GM12878 (cell line): Measurements from ENCODE around the gene FRK. TPM values are rescaled to one million over a fixed set of nuclear protein-coding genes. Genes with fewer than 3 reads are reported as not detected.

Source experiments
- ATAC-seq: fragments of 200-7000 bp; cut with Tn5 transposase; 3 replicates; pipeline ENCODE4 v1.9.1; 2020; ENCODE audit warnings: mild to moderate bottlenecking, moderate library complexity
- BruUV-seq: library from RNA; stranded (reverse); fragments of 400-500 nt; replicated peaks from 2 replicates; lab custom pipeline; 2021; lab: Mats Ljungman, UMichigan
- CTCF ChIA-PET: fragments of 300-600 bp; sonication (Branson Sonifier 250); formaldehyde crosslinking; extraction: SDS; loops from one replicate; lab custom pipeline; 2021; ENCODE audit warnings: inconsistent platforms; lab: Yijun Ruan, JAX
- POLR2A ChIA-PET: fragments of 350-600 bp; formaldehyde crosslinking; extraction: SDS; loops from one replicate; lab custom pipeline; 2021; ENCODE audit warnings: inconsistent platforms; lab: Charles Lee
- RAD21 ChIA-PET: fragments of 300-600 bp; sonication (Branson Sonifier 250); formaldehyde crosslinking; loops from one replicate; lab custom pipeline; 2023; ENCODE audit warnings: antibody characterized with exemption; ENCODE audit not compliant: unreplicated experiment; lab: Charles Lee
- SMC1A ChIA-PET: fragments of 300-600 bp; sonication (Branson Sonifier 250); formaldehyde crosslinking; loops from one replicate; lab custom pipeline; 2023; ENCODE audit not compliant: unreplicated experiment, uncharacterized antibody; lab: Charles Lee
- DNase-seq: peaks from one replicate; pipeline ENCODE4 v3.0.0-alpha.2; 2011; ENCODE audit warnings: low read depth, low spot score
- FAIRE-seq: peaks from 3 replicates; lab custom pipeline; 2011; peaks lifted over from hg19 to GRCh38; lab: Jason Lieb, UNC
- H2AFZ ChIP-seq: 2 replicates; pipeline ENCODE4 v1.6.0; 2011; ENCODE audit warnings: low read depth, low read length, control low read depth; ENCODE audit not compliant: control insufficient read depth
- H3K27ac ChIP-seq: 2 replicates; pipeline ENCODE4 v1.5.1; 2011; ENCODE audit warnings: control low read depth; ENCODE audit not compliant: control insufficient read depth, insufficient read depth
- H3K27me3 ChIP-seq, 2 experiments: replicated peaks in 1 of 2; 2 replicates each; pipeline versions ENCODE4 v1.6.0 to v1.6.1; 2011; ENCODE audit warnings: low read length in 1 of 2; ENCODE audit not compliant: control insufficient read depth in 2 of 2, insufficient read depth in 2 of 2
- H3K36me3 ChIP-seq, 2 experiments: 2 replicates each; pipeline ENCODE4 v1.5.1; 2011; ENCODE audit warnings: low read length in 1 of 2; ENCODE audit not compliant: control insufficient read depth in 2 of 2, insufficient read depth in 2 of 2
- H3K4me1 ChIP-seq: 2 replicates; pipeline ENCODE4 v1.6.1; 2011; ENCODE audit warnings: mild to moderate bottlenecking, low read length, moderate library complexity, mixed read lengths; ENCODE audit not compliant: control insufficient read depth, insufficient read depth
- H3K4me2 ChIP-seq: 2 replicates; pipeline ENCODE4 v1.6.0; 2011; ENCODE audit warnings: control low read depth; ENCODE audit not compliant: control insufficient read depth, insufficient read depth
- H3K4me3 ChIP-seq: fragments of 200-600 bp; sonication (generic); 2 replicates; pipeline ENCODE4 v1.5.1; 2016
- H3K79me2 ChIP-seq: 2 replicates; pipeline ENCODE4 v1.6.0; 2011; ENCODE audit warnings: low read length; ENCODE audit not compliant: control insufficient read depth, insufficient read depth
- H3K9ac ChIP-seq: 2 replicates; pipeline ENCODE4 v1.8.0; 2011; ENCODE audit warnings: low read length, control low read depth, mixed read lengths; ENCODE audit not compliant: control insufficient read depth, insufficient read depth
- H3K9me3 ChIP-seq: replicated peaks from 3 replicates; pipeline ENCODE4 v1.5.1; 2011; ENCODE audit warnings: mild to moderate bottlenecking, low read length; ENCODE audit not compliant: control insufficient read depth, insufficient read depth
- H4K20me1 ChIP-seq: 2 replicates; pipeline ENCODE4 v1.6.0; 2011; ENCODE audit not compliant: control insufficient read depth, insufficient read depth
- BCL11A ChIP-seq: IDR thresholded peaks from 2 replicates; pipeline ENCODE4 v1.6.1; 2011; ENCODE audit warnings: low read depth, low read length
- CBX3 ChIP-seq: fragments of 200-600 bp; sonication (generic); IDR thresholded peaks from 2 replicates; pipeline ENCODE4 v1.6.1; 2016; ENCODE audit warnings: low read depth, borderline replicate concordance
- CREM ChIP-seq: IDR thresholded peaks from 2 replicates; pipeline ENCODE4 v1.6.1; 2014; ENCODE audit warnings: antibody characterized with exemption, low read depth
- HCFC1 ChIP-seq: fragments of 150-350 bp; IDR thresholded peaks from 2 replicates; pipeline ENCODE4 v1.6.1; 2014; ENCODE audit warnings: low read length
- LARP7 ChIP-seq: fragments of 450-650 bp; IDR thresholded peaks from 2 replicates; pipeline ENCODE4 v1.6.1; 2017; ENCODE audit warnings: mild to moderate bottlenecking
- MYC ChIP-seq: IDR thresholded peaks from 2 replicates; pipeline ENCODE4 v1.6.1; 2011; ENCODE audit warnings: mild to moderate bottlenecking, low read length, moderate library complexity, inconsistent platforms; ENCODE audit not compliant: insufficient read depth, insufficient replicate concordance, insufficient read length, severe bottlenecking
- NBN ChIP-seq: fragments of 450-650 bp; IDR thresholded peaks from 2 replicates; pipeline ENCODE4 v1.6.1; 2016
- NFXL1 ChIP-seq: fragments of 450-650 bp; IDR thresholded peaks from 2 replicates; pipeline ENCODE4 v1.6.1; 2017; ENCODE audit warnings: antibody characterized with exemption, mild to moderate bottlenecking, borderline replicate concordance
- NFYA ChIP-seq: IDR thresholded peaks from 2 replicates; pipeline ENCODE4 v1.6.1; 2011; ENCODE audit warnings: low read depth, mild to moderate bottlenecking, low read length, improper control_type of control experiment, borderline replicate concordance
- PAX5 ChIP-seq: IDR thresholded peaks from 2 replicates; pipeline ENCODE4 v1.6.1; 2011; ENCODE audit warnings: low read depth, low read length, borderline replicate concordance
- RAD21 ChIP-seq: IDR thresholded peaks from 2 replicates; pipeline ENCODE4 v1.6.1; 2011; ENCODE audit warnings: mild to moderate bottlenecking, low read depth, low read length, moderate library complexity; ENCODE audit not compliant: insufficient read depth
- SMAD5 ChIP-seq: IDR thresholded peaks from 2 replicates; pipeline ENCODE4 v1.6.1; 2016; ENCODE audit warnings: antibody characterized with exemption, low read depth
- SRF ChIP-seq, 2 experiments: IDR thresholded peaks; 2 replicates each; pipeline ENCODE4 v1.6.1; 2011; ENCODE audit warnings: low read depth in 2 of 2, low read length in 2 of 2, mild to moderate bottlenecking in 1 of 2, moderate library complexity in 1 of 2
- STAT1 ChIP-seq: fragments of 450-650 bp; conservative IDR thresholded peaks from 2 replicates; pipeline ENCODE4 v1.6.1; 2014; ENCODE audit warnings: antibody characterized with exemption, mild to moderate bottlenecking
- TAF1 ChIP-seq: IDR thresholded peaks from 2 replicates; pipeline ENCODE4 v1.6.1; 2011; ENCODE audit warnings: mild to moderate bottlenecking, low read depth, low read length, borderline replicate concordance
- TCF3 ChIP-seq: IDR thresholded peaks from 2 replicates; pipeline ENCODE4 v1.6.1; 2012; ENCODE audit warnings: low read depth, mild to moderate bottlenecking, low read length, borderline replicate concordance; ENCODE audit not compliant: insufficient read depth
- TCF7 ChIP-seq: IDR thresholded peaks from 2 replicates; pipeline ENCODE4 v1.6.1; 2014; ENCODE audit warnings: antibody characterized with exemption, borderline replicate concordance
- YBX1 ChIP-seq: fragments of 450-650 bp; IDR thresholded peaks from 2 replicates; pipeline ENCODE4 v1.6.1; 2016; ENCODE audit warnings: antibody characterized with exemption
- ZBED1 ChIP-seq: IDR thresholded peaks from 2 replicates; pipeline ENCODE4 v1.6.1; 2016; ENCODE audit warnings: borderline replicate concordance
- ZNF207 ChIP-seq: fragments of 450-650 bp; IDR thresholded peaks from 2 replicates; pipeline ENCODE4 v1.6.1; 2014; ENCODE audit warnings: antibody characterized with exemption, mild to moderate bottlenecking, borderline replicate concordance
- ZNF24 ChIP-seq: fragments of 450-650 bp; IDR thresholded peaks from 2 replicates; pipeline ENCODE4 v1.6.1; 2017; ENCODE audit warnings: antibody characterized with exemption, mild to moderate bottlenecking
- ZSCAN29 ChIP-seq: fragments of 450-650 bp; IDR thresholded peaks from 2 replicates; pipeline ENCODE4 v1.6.1; 2017; ENCODE audit warnings: mild to moderate bottlenecking, moderate library complexity
- WGBS: methylation state at CpG from one replicate; pipeline ENCODE4 v1.1.6; 2016; ENCODE audit warnings: low lambda C conversion rate; ENCODE audit not compliant: insufficient replicate concordance, insufficient coverage; ENCODE audit errors: missing lambda C conversion rate; 5-methylcytosine and 5-hydroxymethylcytosine counted together
- in situ Hi-C: fragments of 300-500 bp; cut with MboI; formaldehyde crosslinking; loops from 9 replicates; pipeline ENCODE4 v1.14.3; 2018; ENCODE audit warnings: mixed read lengths
- intact Hi-C: fragments of 100-400 bp; cut with micrococcal nuclease; formaldehyde crosslinking; loops from one replicate; pipeline ENCODE4 v1.14.2; 2022; ENCODE audit not compliant: unreplicated experiment
- polyA plus RNA-seq, 11 experiments: library from polyadenylated mRNA; depleted of rRNA in 4 of 11; unstranded in 6 of 11; stranded (reverse) in 5 of 11; fragments of >200 nt; fragmentation: Nextera tagmentation in 4 of 11; fragmentation: Illumina TruSeq in 1 of 11; extraction: Ambion mirVana in 4 of 11; extraction: Trizol in 1 of 11; gene quantifications; 1 replicate in 1 of 11; 2 replicates in 10 of 11; pipeline versions ENCODE4 v1.2.1 to v1.2.3, GENCODE V29; 2011 to 2016; ENCODE audit warnings: inconsistent platforms in 2 of 11, missing spikeins in 2 of 11, low read depth in 1 of 11
- total RNA-seq, 4 experiments: library from RNA; depleted of rRNA in 3 of 4; stranded (reverse); fragments of >200 nt in 3 of 4; fragmentation: Illumina TruSeq in 1 of 4; extraction: Trizol in 1 of 4; gene quantifications; 2 replicates each; pipeline versions ENCODE4 v1.2.1 to v1.2.3, GENCODE V29; 2013 to 2021
- TF ChIP-seq, protein P1 (sequence below), 3 experiments: IDR thresholded peaks in 2 of 3; conservative IDR thresholded peaks in 1 of 3; 2 replicates each; pipeline ENCODE4 v1.5.1; 2011; ENCODE audit warnings: low read depth in 3 of 3, low read length in 3 of 3, mild to moderate bottlenecking in 3 of 3, control low read depth in 2 of 3, moderate library complexity in 2 of 3, inconsistent platforms in 1 of 3, mixed read lengths in 1 of 3; ENCODE audit not compliant: control insufficient read depth in 2 of 3, insufficient read depth in 1 of 3; ENCODE audit errors: extremely low read depth in 1 of 3
- TF ChIP-seq, protein P2 (sequence below): IDR thresholded peaks from 2 replicates; pipeline ENCODE4 v1.6.1; 2011; ENCODE audit warnings: borderline replicate concordance, low read depth, mild to moderate bottlenecking, moderate library complexity, mixed read lengths, low read length; ENCODE audit not compliant: insufficient read depth; ENCODE audit errors: extremely low read length

FRK gene
- total and polyA plus RNA-seq, 10 of the 15 experiments (the other 5 are each of a cell fraction or from before 2014, with no cell fraction given) = 0.29 to 2.4 (median 1.2) TPM

DNA sequence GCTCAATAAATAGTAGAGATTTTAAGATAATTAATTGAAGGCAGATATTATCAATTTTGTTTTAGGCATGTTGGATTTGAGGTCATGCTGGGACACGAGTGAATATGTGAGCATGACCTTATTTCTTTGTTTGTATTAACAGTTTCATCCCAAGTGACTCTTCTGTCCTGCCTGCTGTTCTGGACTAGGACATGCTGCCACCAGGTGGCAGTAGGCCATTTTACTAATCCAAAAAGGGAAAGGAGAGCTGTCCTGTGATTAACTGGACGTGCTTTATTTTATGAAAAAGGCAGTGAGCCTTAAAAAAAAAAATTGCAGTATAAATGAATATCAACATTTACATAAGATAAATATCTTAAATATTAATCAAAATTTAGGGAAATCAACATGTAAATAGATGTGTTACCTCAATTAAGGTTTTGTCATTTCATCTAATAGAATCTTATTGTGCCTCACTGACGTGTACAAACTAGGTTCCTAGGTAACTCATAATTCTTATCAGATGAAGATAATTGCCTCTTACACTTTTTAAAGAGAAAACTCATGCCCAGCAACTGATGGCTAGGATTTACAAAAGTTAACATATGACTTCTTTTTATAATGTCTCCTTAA lies 49.8 kb downstream of the FRK start:
- RAD21 ChIA-PET = interaction anchor here (0.7 to 5.3 kb wide), 16 partner anchors 8 to 207 kb away, joined by 3 to 102 read pairs (median 10); partner anchors contain the start of genes FRK and NT5DC1
- FAIRE-seq = peak; percentile 27
- Histone ChIP-seq H3K27ac (peak overlapping the region; percentile 59), H3K36me3 (no peaks in the 10 kb centered on the region), H3K9me3 (no peaks in the 10 kb centered on the region; the same call in 1 of the 3 replicates), H3K79me2 (peaks cover 1% of the 10 kb centered on the region; the same call in 1 of the 2 replicates), H4K20me1 (no peaks in the 10 kb centered on the region), H2AFZ (no peak overlapping the region; the same call in none of the 2 replicates), H3K4me1 (peaks cover 53% of the 10 kb centered on the region), H3K4me3 (peak overlapping the region; percentile 9; the same call in 1 of the 2 replicates), H3K4me2 (peak overlapping the region; percentile 45), H3K27me3 (no peaks in the 10 kb centered on the region), H3K9ac (no peak overlapping the region)
- peak; percentile 67 for ATAC-seq
- no TSS peak for BruUV-seq
- SMC1A ChIA-PET = interaction anchor here (0.6 to 5.0 kb wide), 20 partner anchors 9 to 298 kb away, joined by 3 to 91 read pairs (median 6); partner anchors contain the start of genes FRK and NT5DC1
- WGBS = 33% methylated on average over 3 of the region's 3 CpGs
- intact Hi-C loops (loop anchor here (1.0 to 10.0 kb wide), 5 partner anchors 52 to 654 kb away; partner anchors contain the start of genes TSPYL4 and ZUP1), in situ Hi-C loops (loop anchor here (5.0 kb wide), 1 partner anchor 86 kb away; no protein-coding TSS in a partner anchor)
- POLR2A ChIA-PET = interaction anchor here (0.6 to 5.3 kb wide), 9 partner anchors 64 to 536 kb away, joined by 4 to 40 read pairs (median 5); partner anchors contain the start of genes NT5DC1 and TSPYL4
- CTCF ChIA-PET = interaction anchor here (0.6 to 7.8 kb wide), 29 partner anchors 8 to 263 kb away, joined by 3 to 183 read pairs (median 5); partner anchors contain the start of genes FRK and NT5DC1
- DNase-seq = no peak
- TF ChIP-seq ZNF207 (no peak), HCFC1 (no peak), STAT1 (no peak), NBN (no peak), TCF7 (no peak), BCL11A (no peak), TAF1 (no peak), YBX1 (no peak), TCF3 (no peak), NFXL1 (no peak), RAD21 (peak; percentile 95), NFYA (no peak), PAX5 (no peak), LARP7 (no peak), SMAD5 (no peak), ZNF24 (peak; percentile 48; the same call in 1 of the 2 replicates), CBX3 (no peak), CREM (no peak), ZBED1 (no peak), SRF (IDR thresholded peaks at IDR 0.05; ENCODE audit: low read depth in 2 of 2, low read length in 2 of 2) (no peak), MYC (no peak), ZSCAN29 (no peak)
- TF ChIP-seq, protein P1, sequence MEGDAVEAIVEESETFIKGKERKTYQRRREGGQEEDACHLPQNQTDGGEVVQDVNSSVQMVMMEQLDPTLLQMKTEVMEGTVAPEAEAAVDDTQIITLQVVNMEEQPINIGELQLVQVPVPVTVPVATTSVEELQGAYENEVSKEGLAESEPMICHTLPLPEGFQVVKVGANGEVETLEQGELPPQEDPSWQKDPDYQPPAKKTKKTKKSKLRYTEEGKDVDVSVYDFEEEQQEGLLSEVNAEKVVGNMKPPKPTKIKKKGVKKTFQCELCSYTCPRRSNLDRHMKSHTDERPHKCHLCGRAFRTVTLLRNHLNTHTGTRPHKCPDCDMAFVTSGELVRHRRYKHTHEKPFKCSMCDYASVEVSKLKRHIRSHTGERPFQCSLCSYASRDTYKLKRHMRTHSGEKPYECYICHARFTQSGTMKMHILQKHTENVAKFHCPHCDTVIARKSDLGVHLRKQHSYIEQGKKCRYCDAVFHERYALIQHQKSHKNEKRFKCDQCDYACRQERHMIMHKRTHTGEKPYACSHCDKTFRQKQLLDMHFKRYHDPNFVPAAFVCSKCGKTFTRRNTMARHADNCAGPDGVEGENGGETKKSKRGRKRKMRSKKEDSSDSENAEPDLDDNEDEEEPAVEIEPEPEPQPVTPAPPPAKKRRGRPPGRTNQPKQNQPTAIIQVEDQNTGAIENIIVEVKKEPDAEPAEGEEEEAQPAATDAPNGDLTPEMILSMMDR (IDR thresholded peaks at IDR 0.05 in 2 of 3, conservative IDR thresholded peaks at IDR 0.05 in 1 of 3; ENCODE audit: control insufficient read depth in 2 of 3, extremely low read depth in 1 of 3, insufficient read depth in 1 of 3, low read depth in 3 of 3, low read length in 3 of 3) = peak; percentile 82 to 88 (median 84)
- TF ChIP-seq, protein P2, sequence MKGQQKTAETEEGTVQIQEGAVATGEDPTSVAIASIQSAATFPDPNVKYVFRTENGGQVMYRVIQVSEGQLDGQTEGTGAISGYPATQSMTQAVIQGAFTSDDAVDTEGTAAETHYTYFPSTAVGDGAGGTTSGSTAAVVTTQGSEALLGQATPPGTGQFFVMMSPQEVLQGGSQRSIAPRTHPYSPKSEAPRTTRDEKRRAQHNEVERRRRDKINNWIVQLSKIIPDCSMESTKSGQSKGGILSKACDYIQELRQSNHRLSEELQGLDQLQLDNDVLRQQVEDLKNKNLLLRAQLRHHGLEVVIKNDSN = no peak
